ENCODE data around the gene DNAH11. TPM values are rescaled to one million over a fixed set of nuclear protein-coding genes. Genes with fewer than 3 reads are reported as not detected.

Gene DNAH11
- total and polyA plus RNA-seq, 4 experiments from 2014 or later = 0.06 TPM; not detected in 3

Other genes starting within 250 kb of the DNAH11 start
- 10 to 100 TPM; 45.8 to 47.4 TPM for gene SP4, start 115.0 kb upstream of the DNAH11 start, total RNA-seq
- 10 to 100 TPM in 1 of 2 donors, 1 to 10 TPM in 1; 8.2 to 11.5 TPM for gene SP4, start 115.0 kb upstream of the DNAH11 start, polyA plus RNA-seq